HG02973 (cell line): ENCODE data around the gene COL9A3.
"Not testable (repeated sequence)": the region's sequence is repeated elsewhere in the genome, so short reads cannot be mapped to it uniquely, and the experiment has no call there.

ENCODE experiments used
- ATAC-seq: cut with Tn5 transposase; IDR thresholded peaks from one replicate; pipeline ENCODE4 v1.9.1; 2021; ENCODE audit warnings: moderate library complexity; ENCODE audit not compliant: unreplicated experiment

The COL9A3 gene

DNA sequence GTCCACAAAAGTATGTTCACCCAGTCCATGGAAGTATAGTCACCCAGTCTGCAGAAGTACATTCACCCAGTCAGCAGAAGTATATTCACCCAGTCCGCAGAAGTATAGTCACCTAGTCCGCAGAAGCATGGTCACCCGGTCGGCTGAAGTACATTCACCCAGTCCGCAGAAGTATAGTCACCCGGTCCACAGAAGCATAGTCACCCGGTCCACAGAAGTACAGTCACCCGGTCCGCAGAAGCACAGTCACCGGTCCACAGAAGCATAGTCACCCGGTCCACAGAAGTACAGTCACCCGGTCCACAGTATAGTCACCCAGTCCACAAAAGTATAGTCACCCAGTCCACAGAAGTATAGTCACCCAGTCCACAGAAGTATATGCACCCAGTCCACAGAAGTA, 36.0 kb downstream of the COL9A3 start:
- no peak for ATAC-seq

DNA sequence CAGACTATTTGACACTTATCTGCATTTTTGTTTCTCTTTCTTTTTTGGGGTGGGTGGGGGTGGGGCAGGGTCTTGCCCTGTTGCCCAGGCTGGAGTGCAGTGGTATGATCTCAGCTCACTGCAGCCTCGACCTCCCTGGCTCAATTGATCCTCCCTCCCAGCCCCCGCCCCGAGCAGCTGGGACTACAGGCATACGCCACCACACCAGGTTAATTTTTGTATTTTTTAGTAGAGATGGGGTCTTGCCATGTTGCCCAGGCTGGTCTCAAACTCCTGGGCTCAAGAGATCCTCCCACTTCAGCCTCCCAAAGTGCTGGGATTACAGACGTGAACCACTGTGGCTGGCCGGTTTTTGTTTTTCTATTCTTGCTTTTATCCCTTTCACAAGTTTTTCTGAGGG, 36.5 kb downstream of the COL9A3 start:
- not testable (repeated sequence) for ATAC-seq

DNA sequence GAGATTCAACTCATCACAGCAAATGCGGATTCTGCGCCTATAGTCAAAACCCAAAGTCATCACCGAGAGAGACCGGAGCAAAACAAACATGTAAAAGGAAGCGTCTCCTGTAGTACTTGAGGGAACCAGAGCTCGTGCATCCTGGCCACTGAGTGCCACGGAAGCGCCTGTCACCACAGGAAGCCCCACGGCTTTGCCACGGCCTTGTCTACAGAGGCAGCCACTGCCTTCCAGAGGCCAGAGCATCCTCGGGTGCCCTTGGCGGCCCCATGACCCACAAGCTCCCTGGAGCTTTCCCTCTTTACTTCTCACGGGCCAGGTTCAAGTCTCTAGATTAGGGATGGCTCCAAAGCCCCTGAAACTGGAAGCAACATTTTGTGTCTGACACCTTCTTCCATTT, 37.3 kb downstream of the COL9A3 start:
- ATAC-seq = no peak

DNA sequence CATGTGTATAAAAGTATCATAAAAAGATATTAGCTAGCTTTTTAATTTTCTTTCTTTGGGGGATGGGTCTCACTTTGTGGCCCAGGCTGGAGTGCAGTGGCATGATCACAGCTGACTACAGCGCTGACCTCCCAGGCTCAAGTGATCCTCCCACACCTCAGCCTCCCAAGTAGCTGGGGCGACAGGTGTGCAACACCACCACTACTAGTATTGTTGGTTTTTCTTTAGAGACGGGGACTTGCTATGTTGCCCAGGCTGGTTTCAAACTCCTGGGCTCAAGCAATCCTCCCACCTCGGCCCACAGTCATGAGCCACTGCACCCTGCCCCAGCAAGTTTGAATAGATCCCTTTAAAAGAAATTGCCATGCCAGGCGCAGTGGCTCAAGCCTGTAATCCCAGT, 38.3 kb downstream of the COL9A3 start:
- ATAC-seq = no peak

DNA sequence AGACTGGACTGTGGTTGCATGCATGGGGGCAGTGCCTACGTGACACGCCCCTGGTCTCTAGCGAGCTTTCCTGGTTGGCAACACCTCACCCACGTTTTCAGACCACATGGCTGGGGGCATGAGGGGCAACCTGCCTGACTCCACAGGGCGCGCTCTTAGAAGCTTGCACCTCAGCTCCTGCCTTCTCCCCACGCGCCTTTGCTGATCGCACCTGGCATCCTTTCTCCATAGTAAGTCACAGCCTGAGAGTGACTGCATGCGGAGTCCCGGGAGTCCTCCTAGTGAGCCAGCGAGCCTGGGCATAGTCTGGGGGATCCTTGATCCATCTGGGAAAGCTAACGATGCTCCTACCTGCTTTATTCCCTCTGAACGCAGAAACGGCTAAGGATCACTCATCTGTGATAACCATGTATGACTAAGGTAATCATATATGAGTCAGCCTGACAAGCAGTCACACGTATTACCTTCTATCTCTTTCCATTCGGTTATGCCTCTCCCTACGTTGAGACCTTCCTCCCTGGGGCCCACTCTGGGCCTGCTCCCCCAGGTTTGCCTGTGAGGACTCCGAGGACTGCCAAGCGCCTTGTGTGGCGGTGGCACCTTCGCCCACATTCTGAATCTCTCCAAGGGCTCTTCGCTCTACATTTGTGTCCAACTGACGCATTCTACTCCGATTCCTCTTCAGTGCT, 40.2 kb downstream of the COL9A3 start:
- ATAC-seq = no peak

DNA sequence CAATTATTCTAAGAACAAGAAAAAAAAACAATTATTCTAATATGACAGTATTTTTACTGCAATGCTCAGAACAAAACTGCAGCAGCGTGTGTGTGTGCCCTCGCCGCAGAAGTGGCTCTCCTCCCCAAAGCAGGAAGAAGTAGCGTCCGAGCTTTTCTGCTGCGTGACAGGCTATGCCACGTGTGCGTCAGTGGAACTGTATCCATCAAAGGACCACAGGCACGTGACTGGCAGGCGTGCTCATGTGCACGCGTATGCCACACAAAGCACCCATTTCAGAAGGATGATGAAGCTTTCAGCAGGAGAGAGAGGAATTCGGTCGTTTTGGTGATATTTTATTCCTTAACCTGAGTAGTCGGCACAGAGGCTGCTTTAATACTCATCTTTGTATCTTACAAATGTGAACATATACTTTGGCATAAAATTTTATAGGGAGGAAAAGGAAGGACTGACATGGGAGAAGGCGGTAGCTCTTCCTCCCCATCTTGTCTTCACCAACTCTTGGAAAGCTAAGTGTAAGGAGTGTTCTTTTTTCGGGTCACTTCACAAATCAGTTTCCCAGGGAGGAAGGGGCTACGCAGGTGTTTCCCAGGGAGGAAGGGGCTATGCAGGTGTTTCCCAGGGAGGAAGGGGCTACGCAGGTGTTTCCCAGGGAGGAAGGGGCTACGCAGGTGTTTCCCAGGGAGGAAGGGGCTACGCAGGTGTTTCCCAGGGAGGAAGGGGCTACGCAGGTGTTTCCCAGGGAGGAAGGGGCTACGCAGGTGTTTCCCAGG, 41.4 kb downstream of the COL9A3 start:
- no peak for ATAC-seq

DNA sequence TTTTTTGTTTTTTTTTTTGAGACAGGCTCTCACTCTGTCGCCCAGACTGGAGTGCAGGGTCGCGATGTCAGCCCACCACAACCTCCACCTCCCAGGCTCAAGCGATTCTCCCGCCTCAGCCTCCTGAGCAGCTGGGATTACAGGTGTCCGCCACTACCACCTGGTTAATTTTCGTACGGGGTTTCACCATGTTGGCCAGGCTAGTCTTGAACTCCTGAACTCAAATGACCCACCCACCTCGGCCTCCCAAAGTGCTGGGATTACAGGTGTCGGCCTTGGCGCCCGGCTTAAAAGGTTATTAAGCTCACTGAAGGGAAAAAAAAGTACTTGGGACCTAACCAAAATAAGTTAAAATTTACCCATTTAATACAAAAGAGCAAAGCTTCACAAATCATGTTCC, 42.9 kb downstream of the COL9A3 start:
- no peak for ATAC-seq

DNA sequence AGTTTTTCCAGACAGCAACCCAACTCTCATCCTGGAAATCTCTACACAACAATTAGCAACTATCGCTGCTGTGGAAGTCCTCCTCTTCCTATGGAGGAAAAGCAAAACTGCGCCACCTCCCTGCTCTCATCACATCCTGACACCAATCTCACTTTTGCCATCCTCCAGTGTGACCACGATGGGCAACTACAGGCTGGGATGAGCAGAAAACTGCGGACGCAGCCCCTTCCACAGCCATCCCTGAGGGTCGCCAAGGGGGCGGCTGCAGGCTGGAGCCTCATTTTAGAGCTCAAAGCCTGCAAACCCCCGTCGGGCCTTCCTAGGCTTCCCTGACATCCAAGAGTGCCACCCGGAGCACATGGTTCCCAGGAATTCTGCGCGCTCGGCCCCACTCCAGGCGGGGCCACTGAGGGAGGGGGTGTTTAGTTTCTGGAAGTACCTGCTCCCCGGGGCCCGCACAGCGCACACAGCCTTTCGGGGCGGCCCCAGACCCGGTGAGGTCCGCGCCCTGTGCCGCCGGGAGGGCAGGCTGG, 43.6 kb downstream of the COL9A3 start:
- ATAC-seq = no peak

DNA sequence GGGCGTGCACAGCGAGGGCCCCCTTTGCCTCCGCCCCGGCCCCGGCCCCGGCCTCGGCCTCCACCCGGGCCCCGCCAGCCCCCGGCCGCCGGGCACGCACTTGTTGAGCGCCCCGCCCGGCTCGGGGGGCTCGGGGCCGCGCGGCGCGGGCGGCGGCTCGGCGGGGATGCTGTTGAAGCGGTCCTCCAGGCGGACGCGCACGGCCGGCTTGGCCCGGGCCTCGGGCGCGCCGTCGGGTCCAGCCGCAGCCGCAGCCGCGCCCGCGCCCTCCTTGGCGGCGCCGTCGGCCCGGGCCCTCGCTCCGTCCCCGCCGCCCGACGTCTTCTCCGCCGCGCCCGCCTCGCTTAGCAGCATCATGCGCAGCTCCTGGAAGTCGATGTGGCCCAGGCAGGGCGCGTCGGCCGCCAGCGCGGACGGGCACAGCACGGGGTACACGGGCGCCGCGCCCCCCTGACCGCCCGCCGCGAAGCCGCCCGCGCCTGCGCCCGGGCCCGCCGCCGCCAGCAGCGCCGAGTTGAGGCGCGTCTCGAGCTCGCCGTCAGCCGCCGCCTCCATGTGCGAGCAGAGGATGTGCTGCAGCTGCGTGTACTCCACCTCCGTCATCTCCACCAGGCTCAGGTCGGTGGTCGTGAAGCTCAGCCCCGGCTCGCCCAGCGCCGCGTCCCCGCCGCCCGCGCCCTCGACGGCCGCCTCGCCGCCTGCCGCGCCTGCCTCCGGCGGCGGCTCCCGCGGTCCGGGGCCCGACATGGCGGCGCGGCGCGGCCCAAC, 44.3 kb downstream of the COL9A3 start:
- peak; percentile 36 for ATAC-seq

DNA sequence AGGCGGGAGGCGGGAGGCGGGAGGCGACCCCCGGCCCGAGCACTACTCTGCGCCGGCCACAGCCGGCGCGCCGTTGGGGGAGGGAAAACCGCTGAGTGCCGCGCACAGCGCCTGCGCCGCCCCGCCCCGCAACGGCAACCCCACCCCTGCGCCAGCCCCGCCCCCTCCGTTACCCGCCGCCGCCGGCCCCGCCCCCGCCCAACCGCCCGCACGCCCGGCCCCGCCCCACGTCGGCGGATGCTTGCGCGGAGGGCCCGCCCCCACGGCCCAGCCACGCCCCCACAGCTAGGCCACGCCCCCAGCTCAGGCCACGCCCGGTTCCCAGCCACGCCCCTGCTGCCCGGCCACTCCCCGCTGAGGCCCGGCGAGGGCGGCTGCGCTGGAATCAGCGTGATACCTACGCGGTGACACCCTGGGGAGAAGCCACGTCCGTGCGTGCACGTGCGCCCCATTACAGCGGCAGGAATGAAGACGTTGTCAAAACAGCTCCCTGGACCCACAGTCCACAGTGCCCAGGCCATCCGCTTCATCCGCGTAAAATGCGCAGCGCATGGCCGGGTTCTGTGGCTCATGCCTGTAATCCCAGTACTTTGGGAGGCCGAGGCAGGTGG, 45.0 kb downstream of the COL9A3 start, which contains the start of gene TCFL5:
TCFL5 (minus strand) TSS at position 97 of the 611 bp plus-strand sequence. CDS start 152 bp downstream, outside the sequence.
- ATAC-seq = peak; percentile 68

DNA sequence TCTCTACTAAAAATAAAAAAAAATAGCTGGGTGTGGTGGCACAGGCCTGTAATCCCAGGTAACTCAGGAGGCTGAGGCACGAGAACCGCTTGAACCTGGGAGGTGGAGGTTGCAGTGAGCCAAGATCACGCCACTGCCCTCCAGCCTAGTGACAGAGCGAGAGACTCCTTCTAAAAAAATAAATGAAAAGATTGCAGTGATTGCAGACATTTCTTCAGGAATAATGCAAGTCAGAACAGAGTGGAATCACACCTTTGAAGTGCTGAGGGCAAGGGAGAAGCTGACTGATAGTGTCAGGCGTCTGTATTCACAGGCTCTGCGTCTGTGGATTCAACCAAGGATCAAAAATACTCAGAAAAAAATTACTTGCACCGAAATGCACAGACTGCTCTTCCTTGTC, 47.4 kb downstream of the COL9A3 start:
- no peak for ATAC-seq

DNA sequence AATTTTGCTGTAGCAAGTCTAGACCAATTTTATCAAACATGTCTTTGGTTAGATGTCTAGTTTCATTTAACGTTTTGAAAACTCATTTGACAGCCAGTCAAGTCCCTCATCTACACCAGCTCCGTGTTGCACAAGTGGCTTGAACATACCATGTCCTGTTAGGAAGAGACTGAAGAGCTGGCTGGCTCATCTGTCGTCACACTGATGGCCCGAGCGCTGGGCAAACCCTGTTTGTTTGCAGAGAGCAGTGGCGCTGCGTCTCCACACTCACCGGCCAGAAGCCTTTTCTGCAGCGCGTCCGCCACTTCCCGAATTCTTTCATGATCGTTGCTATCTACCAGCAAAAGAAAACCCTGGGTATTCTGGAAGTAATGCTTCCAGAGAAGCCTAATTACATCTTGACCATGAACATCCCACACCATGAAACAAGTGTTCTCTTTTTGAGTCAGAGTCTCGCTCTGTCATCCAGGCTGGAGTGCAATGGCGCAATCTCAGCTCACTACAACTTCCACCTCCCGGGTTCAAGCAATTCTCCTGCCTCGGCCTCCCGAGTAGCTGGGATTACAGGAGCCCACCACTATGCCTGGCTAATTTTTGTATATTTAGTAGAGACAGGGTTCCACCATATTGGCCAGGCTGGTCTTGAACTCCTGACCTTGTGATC, 55.5 kb downstream of the COL9A3 start:
- no peak for ATAC-seq

DNA sequence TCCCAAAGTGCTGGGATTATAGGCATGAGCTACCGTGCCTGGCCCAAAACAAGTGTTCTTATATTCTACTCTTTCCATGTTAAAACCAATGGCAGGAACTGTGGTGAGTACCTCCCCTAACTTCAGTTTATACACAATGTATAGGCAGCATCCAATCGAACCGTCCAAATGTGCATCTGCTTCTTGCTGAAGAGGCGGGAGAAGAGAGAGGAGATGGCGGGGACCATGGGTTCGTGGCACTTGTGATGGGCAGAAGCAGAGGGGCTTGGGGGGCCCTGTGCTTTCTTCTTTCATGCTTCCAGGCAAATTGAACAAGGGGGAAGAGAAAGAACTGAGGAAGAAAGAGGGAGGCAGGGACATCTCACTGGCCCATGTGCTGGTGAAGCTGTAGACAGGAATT, 56.0 kb downstream of the COL9A3 start:
- ATAC-seq = no peak

DNA sequence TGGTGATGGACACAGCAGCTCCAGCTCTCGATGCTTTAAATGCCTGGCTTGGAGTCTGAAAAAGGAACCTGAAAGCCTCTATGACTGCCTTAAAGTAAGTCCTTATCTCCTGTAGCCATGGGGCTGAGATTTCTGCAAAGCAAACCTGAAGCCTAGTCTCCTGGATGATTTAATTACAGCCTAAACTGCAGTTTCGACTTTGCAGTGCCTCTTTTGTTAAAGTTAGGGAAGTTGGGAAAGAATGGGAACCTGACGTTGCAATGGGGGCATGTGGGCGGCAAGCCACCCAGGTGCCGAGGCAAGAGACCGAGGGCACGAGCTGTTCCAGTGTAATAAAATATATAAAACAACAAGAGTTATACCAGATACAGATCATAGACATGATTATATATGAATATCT, 56.4 kb downstream of the COL9A3 start:
- ATAC-seq = no peak

DNA sequence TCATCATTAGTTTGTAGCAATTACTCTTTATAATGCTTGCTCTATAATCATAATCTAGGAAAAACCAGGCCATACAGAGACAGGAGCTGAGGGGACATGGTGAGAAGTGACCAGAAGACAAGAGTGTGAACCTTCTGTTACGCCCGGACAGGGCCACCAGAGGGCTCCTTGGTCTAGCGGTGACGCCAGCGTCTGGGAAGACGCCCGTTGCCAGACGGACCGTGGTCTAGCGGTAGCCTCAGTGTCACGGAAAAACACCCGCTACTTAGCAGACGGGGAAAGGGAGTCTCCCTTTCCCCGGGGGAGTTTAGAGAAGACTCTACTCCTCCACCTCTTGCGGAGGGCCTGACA, 56.8 kb downstream of the COL9A3 start:
- not testable (repeated sequence) for ATAC-seq

DNA sequence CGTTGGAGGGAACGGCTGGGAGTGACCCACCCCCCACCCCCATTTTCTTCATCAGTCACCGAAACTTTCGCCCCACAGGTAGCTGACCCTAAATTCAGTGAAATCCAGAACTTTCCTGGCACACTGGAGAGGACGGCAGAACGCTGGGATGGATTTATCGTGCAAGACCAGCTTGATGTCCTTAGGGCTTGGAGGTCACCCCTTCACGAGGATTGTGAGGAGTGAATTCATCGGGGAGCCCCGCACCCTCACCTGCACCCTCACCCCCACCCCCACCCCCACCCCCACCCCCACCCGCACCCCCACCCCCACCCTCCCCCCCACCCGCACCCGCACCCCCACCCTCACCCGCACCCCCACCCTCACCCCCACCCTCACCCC, 58.1 kb downstream of the COL9A3 start:
- ATAC-seq = no peak

DNA sequence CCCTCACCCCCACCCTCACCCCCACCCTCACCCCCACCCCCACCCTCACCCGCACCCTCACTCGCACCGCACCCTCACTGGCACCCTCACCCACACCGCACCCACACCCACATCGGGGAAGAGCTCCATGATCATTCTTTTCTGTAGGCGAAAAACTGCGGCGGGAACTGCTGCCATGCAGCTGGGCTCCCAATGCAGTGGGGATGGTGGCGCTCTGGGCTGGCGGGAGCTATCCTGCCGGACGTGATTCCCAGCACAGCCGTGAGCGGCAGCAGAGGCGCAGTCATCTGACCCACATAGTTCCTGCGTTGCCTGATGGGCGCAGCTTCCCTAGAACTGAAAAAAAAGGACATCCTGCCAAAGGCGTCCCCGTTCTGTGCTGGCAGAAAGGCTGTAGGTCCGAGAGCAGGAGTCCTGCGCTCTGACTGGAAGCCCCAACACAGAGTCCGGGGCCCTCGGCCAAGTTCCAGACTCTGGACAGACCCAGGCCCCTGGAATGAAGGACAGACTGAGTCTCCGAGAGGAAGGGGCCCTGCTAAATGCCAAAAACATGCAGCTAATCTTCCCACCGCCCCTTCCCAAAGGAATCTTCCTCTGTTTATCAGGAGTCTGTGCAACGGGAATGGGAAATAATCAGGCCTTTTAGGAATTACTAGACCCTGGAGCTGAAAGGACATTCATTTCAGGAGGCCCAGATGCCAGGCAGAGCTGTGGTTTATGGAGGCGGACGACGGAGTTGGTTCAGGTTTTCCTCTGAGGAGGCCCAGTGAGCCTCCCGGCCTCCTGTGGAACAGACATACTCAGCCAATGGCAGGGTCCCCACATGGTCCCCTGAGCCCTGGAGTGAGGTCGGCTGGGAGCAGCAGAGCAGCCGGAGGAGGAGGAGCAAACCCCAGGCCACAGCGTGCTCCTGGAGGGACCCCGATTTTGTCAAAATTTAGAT, 58.8 kb downstream of the COL9A3 start:
- ATAC-seq = no peak

DNA sequence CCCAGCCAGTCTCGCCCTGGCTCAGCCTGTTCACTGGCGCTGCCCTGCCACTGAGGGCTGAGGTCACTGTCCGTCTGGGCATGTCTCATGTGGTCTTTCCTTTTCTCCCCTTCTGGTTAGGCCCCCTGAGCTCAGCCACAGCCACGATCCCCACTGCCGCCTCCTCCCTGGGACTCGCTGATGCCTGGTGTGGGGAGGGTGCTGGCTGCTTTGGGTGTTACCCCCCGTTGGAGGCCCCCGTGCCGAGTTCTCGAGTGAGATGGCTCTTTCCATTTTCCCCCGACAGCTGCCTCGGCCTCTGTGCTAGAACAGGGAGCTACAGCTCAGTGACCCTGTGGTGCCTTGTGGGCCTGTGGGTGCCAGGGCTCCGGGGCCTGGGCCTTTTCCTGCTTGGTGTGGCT, 59.7 kb downstream of the COL9A3 start:
- no peak for ATAC-seq
